GM21786 (cell line): ENCODE data around the gene NDUFA5.

Experiments used
- ATAC-seq: cut with Tn5 transposase; IDR thresholded peaks from one replicate; pipeline ENCODE4 v1.9.1; 2021; ENCODE audit not compliant: unreplicated experiment

NDUFA5 gene

DNA sequence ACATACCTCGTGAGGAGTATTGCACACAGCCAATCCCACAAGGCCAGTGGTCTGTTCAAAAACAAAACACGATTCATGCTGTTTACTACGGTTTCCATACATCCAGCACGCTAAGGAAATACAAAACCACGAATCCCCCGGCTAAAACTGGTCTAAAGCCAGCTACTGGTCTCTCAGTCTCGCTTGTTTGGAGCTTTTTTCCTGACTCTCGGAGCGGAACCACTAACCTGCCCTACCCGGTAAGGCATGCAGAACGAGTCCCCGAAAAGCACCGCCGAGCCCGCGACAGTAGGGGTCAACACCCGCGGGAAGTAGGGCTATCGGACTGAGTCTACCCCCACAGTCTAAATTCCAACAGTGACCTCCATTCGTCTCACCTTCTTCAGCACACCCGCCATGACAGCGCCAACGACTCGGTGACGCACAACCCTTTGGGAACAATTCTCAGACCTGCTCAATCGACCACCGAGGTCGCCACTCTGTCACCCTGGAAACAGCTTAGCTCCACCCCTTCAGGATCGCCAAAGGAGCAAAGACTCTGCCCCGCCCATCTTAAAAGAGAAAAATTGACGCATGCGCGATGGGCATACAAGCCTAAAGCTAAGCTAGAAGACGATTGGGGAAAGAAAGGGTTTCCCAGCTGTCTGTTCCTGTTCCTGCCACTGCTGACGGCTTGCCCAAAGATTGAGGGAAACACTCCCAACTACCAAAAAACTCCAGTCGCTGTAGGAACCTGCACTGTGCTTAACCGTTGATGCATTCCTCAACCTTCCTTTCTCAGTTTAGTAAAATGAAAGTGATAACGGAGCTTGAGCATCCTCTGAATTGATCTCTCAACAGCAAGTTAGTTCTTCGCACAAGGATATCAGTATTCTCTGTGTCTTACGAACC, at the start of gene NDUFA5:
Gene NDUFA5 (minus strand): TSS at position 421 of the 891 bp plus-strand sequence. CDS start 23 bp downstream, at position 398.
- ATAC-seq = peak; percentile 96

DNA sequence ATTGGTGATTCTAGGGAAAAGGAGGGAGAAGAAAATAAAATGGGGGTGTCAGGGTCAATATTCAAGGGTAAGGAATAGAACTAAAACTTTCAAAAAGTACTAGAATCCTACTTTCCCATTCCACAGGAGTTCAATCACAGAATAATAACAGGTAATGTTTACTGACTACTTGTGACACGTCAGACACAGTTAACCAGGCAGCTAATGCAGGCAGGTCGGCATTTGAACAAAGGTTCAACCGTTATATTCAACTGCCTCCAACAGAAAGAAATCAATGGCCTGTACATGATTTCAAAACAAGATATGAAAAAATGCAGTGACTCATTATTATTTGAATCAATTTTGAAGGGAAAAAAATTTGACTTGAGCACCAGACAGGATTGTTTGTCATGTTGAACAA, 47.1 kb upstream of the NDUFA5 start:
- no peak for ATAC-seq

DNA sequence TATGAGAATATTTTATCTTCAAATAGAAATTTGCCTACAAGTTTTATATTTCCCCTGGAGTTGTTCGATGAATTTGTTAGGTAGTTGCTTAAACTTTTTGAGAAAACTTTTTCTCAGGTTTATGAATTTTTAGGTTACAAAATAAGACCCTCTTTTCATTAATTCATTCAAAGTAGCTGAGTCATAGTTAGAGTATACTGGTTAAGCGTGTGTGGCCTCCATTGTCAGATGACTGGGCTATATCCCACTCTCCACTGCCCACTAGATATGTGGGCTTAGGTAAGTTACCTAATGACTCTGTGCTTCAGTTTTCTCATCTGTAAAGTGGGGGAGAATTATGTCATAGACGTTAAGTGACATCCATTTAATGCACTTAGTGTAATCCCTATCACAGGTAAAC, 45.0 kb upstream of the NDUFA5 start:
- no peak for ATAC-seq

DNA sequence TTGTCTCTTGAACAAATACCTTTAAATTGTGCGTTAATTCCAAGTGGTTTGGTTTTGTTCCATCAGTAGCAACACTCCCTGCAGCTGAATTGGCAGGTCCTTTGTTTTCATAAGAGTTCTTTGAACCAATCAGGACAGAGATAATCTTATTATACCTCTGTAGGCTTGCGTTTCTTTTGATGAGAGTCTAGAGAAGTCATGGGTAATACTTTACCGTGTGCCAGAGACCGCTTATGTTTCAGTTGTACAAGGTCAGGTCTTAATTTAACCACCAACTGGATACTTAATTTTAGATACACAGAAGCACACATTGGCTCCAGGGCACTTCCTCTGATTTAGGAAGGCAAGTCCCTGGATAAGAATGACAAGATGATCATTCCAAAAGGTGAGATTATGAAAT, 43.9 kb upstream of the NDUFA5 start, which contains the start of gene ASB15:
Gene ASB15 (plus strand): TSS at position 292 of the 400 bp plus-strand sequence. CDS start 12,682 bp downstream, outside the sequence.
- no peak for ATAC-seq

DNA sequence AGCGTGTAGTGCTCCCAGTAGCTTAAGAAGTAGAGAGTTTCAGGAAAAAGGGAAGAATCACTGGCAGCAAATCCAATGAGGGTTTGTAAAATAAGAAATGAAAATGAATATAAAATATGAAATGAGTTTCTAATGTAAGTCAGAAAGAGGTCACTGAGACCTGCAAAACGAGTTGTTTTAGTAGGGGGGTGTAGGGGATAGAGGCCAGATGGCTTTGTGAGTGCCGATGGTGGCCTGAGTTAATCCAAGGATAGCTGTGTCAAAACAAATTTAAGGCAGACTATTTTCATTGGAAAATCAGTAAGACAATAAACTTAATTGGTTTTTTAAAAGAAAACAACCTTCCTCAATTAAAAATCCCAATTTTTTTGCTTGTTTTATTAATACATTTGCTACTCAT, 43.3 kb upstream of the NDUFA5 start:
- no peak for ATAC-seq

GRCh38 chr7:123599766-123600165, 42.1 kb upstream of the NDUFA5 start:
- ATAC-seq = no peak

GRCh38 chr7:123598657-123599056, 41.0 kb upstream of the NDUFA5 start:
- ATAC-seq = no peak

DNA sequence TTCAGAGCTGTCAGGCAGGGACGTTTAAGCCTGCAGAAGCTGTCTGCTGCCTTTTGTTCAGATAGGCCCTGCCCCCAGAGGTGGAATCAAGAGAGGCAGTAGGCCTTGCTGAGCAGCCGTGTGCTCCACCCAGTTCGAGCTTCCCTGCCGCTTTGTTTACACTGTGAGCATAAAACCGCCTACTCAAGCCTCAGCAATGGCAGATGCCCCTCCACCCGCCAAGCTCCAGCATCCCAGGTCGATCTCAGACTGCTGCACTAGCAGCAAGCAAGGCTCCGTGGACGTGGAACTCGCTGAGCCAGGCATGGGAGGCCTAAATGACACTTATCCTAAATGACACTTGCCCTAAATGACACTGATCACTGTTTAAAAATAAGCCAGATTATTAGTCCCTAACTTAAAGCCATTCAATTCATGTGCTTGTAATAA, 37.2 kb upstream of the NDUFA5 start:
- ATAC-seq = no peak

DNA sequence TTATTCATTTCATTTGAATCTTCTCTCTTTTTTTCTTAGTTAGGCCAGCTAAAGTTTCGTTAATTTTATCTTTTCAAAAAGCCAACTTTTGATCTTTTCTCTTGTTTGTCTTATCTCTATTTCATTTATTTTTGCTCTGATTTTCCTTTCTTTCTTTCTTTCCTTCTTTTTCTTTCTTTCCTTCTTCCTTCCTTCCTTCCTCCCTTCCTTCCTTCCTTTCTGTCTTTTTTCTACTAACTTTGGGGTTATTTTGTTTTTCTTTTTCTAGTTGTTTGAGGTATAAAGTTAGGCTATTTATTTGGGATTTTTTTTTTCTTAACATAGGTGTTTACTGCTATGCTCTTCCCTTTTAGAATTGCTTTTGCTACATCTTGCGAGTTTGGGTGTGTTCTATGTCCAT, 30.8 kb upstream of the NDUFA5 start:
- no peak for ATAC-seq

GRCh38 chr7:123583821-123584220, 26.2 kb upstream of the NDUFA5 start:
- no peak for ATAC-seq

DNA sequence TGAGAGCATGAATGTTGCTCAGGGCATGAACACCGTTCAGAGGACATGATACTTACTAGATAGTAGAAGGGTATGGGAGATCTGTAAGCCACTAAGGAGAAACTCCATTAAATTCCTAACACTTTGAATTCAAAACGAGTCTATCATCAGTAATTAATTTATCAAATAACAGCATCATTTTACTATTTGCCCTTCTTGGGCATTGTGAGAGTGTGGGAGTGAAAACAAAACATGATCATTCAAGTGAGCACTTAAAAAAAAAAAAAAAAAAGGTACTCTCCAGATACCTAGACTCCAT, 23.5 kb upstream of the NDUFA5 start:
- no peak for ATAC-seq

DNA sequence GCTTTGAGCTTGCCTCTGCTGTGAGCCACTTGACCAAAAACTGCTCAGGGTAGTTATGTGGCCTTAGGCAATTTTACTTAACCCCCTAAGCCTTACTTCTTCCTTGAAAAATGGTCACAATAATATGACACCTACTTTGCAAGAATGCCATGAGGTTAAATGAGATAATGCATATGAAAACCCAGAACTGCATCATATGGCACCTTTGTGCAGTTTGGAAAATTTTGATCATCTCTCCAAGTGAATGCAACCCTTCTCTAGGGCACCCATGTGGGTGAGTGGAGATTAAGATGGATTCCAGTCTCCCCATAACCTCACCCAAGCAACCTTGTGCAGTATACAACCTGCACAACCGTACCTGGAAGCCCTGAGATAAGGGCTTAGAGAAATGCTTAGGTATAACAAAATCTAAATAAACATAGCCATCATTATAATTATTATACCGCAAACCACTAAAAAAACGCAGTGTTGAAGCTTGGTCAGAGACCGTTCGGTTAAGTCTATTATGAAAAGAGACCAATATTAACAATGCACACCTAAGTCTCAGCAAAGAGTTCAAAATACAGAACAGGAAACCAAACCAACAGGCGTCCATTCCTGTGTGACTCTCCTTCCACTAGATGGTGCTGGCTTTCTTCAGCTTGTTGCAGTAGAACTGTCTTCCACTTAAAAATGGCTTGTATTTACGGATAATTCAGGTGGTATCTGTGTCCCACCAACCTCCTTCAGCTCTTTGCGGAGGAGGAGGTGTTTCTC, 23.0 kb upstream of the NDUFA5 start:
- ATAC-seq = peak; percentile 87

DNA sequence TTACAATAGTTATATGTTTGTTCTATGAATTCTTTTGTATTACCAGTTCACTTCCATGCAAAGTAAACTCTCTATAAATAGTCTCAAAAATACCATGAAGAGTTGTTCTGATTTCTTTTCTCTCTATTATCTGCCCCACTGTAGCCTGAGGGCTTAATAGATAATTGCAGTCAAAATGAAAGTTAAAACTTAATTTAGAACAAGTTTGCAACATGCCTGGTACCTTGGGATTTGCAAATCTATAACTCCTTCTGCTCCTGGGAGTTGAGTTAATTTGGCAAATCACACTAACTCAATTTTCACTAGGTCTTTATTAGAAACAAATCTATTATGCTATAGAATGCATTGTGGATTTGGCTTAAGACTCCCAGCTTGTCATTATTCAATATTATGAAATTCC, 21.8 kb upstream of the NDUFA5 start:
- no peak for ATAC-seq

DNA sequence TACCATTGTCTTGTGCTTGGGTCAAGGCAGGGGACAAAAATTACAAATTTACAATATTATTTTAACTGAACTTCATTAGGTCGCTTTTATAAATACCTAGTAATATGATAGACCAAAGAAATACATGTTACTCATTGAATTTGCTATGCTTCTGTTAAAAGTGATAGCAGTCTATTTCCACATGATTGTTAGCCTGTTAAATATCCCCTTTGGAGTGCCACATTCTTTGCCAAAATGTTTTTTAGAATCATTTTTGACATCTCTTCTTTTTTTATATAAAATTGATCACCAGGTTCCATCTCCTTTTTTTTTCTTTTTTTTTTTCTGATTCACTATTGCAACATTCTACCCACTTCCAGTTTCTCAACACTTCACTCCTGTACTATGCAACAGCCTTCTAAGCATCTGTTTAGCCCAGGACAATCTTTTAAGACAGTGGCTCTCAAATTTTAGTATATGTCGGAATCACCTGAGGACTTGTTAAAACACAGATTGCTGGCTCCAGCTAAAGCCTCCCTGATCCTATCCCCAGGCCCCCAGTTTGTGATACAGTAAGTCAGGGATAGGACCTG, 16.4 kb upstream of the NDUFA5 start:
- no peak for ATAC-seq

DNA sequence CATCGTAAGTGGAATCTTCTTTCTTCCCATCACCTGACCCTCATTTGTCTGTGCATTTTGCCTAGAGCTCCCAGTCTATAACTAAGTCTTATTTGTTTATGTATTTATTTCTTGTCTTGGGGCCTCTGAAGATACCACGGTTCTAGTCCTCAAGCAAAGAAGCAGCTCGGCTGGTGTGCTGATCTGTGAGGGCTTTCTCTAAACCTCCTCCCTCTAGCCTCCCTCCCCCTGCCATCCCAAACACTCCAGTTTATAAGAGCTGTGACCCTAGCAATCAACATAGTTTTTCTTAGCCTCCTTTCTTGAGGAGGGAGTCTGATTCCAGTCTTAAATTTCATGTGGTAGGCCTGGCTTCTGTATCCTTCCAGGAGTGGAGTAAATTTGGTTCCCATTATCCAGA, 15.7 kb upstream of the NDUFA5 start:
- no peak for ATAC-seq

GRCh38 chr7:123571684-123572083, 14.1 kb upstream of the NDUFA5 start:
- ATAC-seq = no peak

GRCh38 chr7:123571187-123571586, 13.6 kb upstream of the NDUFA5 start:
- ATAC-seq = no peak

DNA sequence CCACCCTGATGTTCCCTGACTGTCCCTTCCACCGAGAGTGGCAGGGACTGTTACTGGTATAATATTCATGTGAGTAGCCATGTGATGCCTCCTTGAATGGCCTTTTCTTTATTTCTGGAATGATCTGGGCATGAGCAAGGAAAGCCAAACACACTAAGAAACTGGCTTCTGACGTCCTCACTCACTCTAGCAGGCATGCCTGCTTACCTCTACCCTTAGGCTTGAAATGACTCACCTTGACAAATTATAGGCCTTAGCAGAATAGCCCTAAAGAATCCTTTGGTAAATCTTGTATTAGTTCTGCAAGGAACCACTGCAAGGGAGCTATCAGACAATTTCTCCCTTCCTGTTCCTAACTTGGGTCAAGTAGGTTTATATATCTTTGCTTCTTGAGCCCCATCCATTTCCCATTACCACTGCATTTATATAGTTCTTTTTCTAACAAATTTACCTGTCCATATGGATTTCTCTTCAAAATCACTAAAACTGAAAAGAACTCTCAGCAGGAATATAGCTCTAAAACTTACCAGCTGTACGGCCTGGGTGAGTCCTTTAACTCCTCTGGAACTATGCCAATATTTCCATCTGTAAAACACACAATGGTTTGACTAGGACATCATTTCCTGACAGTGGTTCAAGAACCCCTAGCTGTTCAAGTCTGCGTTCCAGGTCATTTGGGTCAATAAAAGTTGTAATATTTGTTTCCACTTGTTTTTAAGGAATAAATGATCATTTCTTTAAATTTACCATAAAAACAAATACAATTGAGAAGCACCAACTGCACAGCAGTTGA, 13.0 kb upstream of the NDUFA5 start:
- no peak for ATAC-seq

GRCh38 chr7:123569352-123570010, 11.9 kb upstream of the NDUFA5 start:
- ATAC-seq = no peak

- ATAC-seq = no peak
These were observed 4.5 kb upstream of the NDUFA5 start for GRCh38 chr7:123562121-123562520.
